ENCODE measurements around the gene XPNPEP3. TPM values are rescaled to one million over a fixed set of nuclear protein-coding genes. Genes with fewer than 3 reads are reported as not detected.
"Not testable (repeated sequence)": the region's sequence is repeated elsewhere in the genome, so short reads cannot be mapped to it uniquely, and the experiment has no call there.

The XPNPEP3 gene
- total RNA-seq, 4 donors from 2014 or later, result 7.6 to 15.8 (median 10.2) TPM

GRCh38 chr22:40898850-40899357 is 42.0 kb downstream of the XPNPEP3 start:
- WGBS, result 42% methylated on average over 3 of the region's 3 CpGs
- Histone ChIP-seq H3K27ac (replicated peaks in 1 of 4) (no peak overlapping the region), H3K4me1 (peaks cover 0 to 6% (median 0%) of the 10 kb centered on the region in 4 donors), H3K4me3 (no peak overlapping the region), H3K36me3 (peaks cover 0 to 34% (median 6%) of the 10 kb centered on the region in 4 donors), H3K9me3 (no peaks in the 10 kb centered on the region), H3K27me3 (no peaks in the 10 kb centered on the region)
- DNase-seq (ENCODE audit: extremely low spot score), result no peak
- no peak for TF ChIP-seq POLR2AphosphoS5 (IDR thresholded peaks at IDR 0.05)
- TF ChIP-seq EP300 (IDR thresholded peaks at IDR 0.05), result no peak
- no peak for TF ChIP-seq POLR2A (IDR thresholded peaks at IDR 0.05; ENCODE audit: low read depth)
- TF ChIP-seq CTCF (IDR thresholded peaks at IDR 0.05), result peak in 2 of 3 experiments; percentile 43 to 44
- intact Hi-C loops (cut with DNase I), result loop anchor here (10.0 kb wide), 1 partner anchor 214 kb away; no protein-coding TSS in a partner anchor

GRCh38 chr22:40904101-40904500 is 47.2 kb downstream of the XPNPEP3 start:
- DNase-seq (ENCODE audit: extremely low spot score), result no peak
- TF ChIP-seq POLR2AphosphoS5 (IDR thresholded peaks at IDR 0.05) (no peak), CTCF (IDR thresholded peaks at IDR 0.05) (no peak), POLR2A (IDR thresholded peaks at IDR 0.05; ENCODE audit: low read depth) (no peak), EP300 (IDR thresholded peaks at IDR 0.05) (no peak)
- Histone ChIP-seq H3K9me3 (no peaks in the 10 kb centered on the region), H3K27ac (replicated peaks in 1 of 4) (no peak overlapping the region), H3K4me3 (no peak overlapping the region), H3K27me3 (no peaks in the 10 kb centered on the region), H3K36me3 (peaks cover 0 to 51% (median 21%) of the 10 kb centered on the region in 4 donors), H3K4me1 (peaks cover 0 to 6% (median 0%) of the 10 kb centered on the region in 4 donors)
- WGBS, result 100% methylated on average over 1 of the region's 1 CpG
- intact Hi-C loops (cut with DNase I), result no loop called here

GRCh38 chr22:40908895-40909294 is 51.9 kb downstream of the XPNPEP3 start:
- peaks cover 9 to 86% (median 45%) of the 10 kb centered on the region in 4 donors for H3K36me3 ChIP-seq
- H3K27me3 ChIP-seq, result no peaks in the 10 kb centered on the region
- TF ChIP-seq POLR2AphosphoS5 (IDR thresholded peaks at IDR 0.05) (no peak), EP300 (IDR thresholded peaks at IDR 0.05) (no peak), POLR2A (IDR thresholded peaks at IDR 0.05; ENCODE audit: low read depth) (no peak), CTCF (IDR thresholded peaks at IDR 0.05) (no peak)
- peaks cover 0 to 4% (median 0%) of the 10 kb centered on the region in 4 donors for H3K4me1 ChIP-seq
- intact Hi-C loops (cut with DNase I), result no loop called here
- no peaks in the 10 kb centered on the region for H3K9me3 ChIP-seq
- no peak for DNase-seq (ENCODE audit: extremely low spot score)
- H3K4me3 ChIP-seq, result no peak overlapping the region
- H3K27ac ChIP-seq (replicated peaks in 1 of 4), result no peak overlapping the region
- 96% methylated on average over 6 of the region's 6 CpGs for WGBS

GRCh38 chr22:40911772-40912171 is 54.8 kb downstream of the XPNPEP3 start:
- H3K4me1 ChIP-seq, result peaks cover 0 to 4% (median 0%) of the 10 kb centered on the region in 4 donors
- 92% methylated on average over 3 of the region's 3 CpGs for WGBS
- no peaks in the 10 kb centered on the region for H3K9me3 ChIP-seq
- peaks cover 9 to 96% (median 62%) of the 10 kb centered on the region in 4 donors for H3K36me3 ChIP-seq
- H3K27me3 ChIP-seq, result no peaks in the 10 kb centered on the region
- no peak overlapping the region for H3K4me3 ChIP-seq
- DNase-seq (ENCODE audit: extremely low spot score), result no peak
- intact Hi-C loops (cut with DNase I), result no loop called here
- TF ChIP-seq POLR2AphosphoS5 (IDR thresholded peaks at IDR 0.05) (no peak), EP300 (IDR thresholded peaks at IDR 0.05) (no peak), POLR2A (IDR thresholded peaks at IDR 0.05; ENCODE audit: low read depth) (no peak), CTCF (IDR thresholded peaks at IDR 0.05) (no peak)
- H3K27ac ChIP-seq (replicated peaks in 1 of 4), result no peak overlapping the region

- WGBS, result 89% methylated on average over 6 of the region's 6 CpGs
- H3K27me3 ChIP-seq; DNase-seq (ENCODE audit: extremely low spot score); H3K27ac ChIP-seq (replicated peaks in 1 of 4); H3K9me3 ChIP-seq; H3K4me3 ChIP-seq; intact Hi-C loops (cut with DNase I); H3K4me1 ChIP-seq: not testable (repeated sequence)
- H3K36me3 ChIP-seq, result peaks cover 14 to 96% (median 73%) of the 10 kb centered on the region in 4 donors
Measured at GRCh38 chr22:40912987-40913386, 56.0 kb downstream of the XPNPEP3 start.

Measured in esophagus muscularis mucosa (tissue), 4 donors.